Gastroesophageal sphincter (tissue), 3 donors: Measurements from ENCODE around the gene ZHX3.

Experiments
- CTCF ChIP-seq, 4 experiments: fragments of 200-600 bp in 2 of 4; fragments of 450-650 bp in 2 of 4; sonication (generic) in 1 of 4; IDR thresholded peaks; one replicate each; pipeline ENCODE4 v1.5.1; 2017 to 2019; ENCODE audit warnings: antibody characterized with exemption in 4 of 4, mild to moderate bottlenecking in 2 of 4, moderate library complexity in 2 of 4
- POLR2A ChIP-seq, 2 donors: fragments of 450-650 bp; IDR thresholded peaks; one replicate each; pipeline ENCODE4 v1.6.1; 2017; ENCODE audit warnings: antibody characterized with exemption in 2 of 2, mild to moderate bottlenecking in 2 of 2, moderate library complexity in 1 of 2
- POLR2AphosphoS5 ChIP-seq: sonication (generic); formaldehyde crosslinking; IDR thresholded peaks from one replicate; pipeline ENCODE4 v1.6.1; 2017; ENCODE audit warnings: antibody characterized with exemption

- TF ChIP-seq CTCF (IDR thresholded peaks at IDR 0.05) = no peak
- TF ChIP-seq POLR2AphosphoS5 = no peak
- TF ChIP-seq POLR2A (IDR thresholded peaks at IDR 0.05) = no peak
These were observed 174.6 kb downstream of the ZHX3 start for GRCh38 chr20:41142919-41143318.
